GM19193 (cell line): ENCODE data around the gene GCN1.

Source experiments
- POLR2A ChIP-seq: IDR thresholded peaks from 4 replicates; pipeline ENCODE4 v1.6.1; 2011; ENCODE audit not compliant: insufficient read depth, insufficient read length; ENCODE audit errors: extremely low read depth

The GCN1 gene

DNA sequence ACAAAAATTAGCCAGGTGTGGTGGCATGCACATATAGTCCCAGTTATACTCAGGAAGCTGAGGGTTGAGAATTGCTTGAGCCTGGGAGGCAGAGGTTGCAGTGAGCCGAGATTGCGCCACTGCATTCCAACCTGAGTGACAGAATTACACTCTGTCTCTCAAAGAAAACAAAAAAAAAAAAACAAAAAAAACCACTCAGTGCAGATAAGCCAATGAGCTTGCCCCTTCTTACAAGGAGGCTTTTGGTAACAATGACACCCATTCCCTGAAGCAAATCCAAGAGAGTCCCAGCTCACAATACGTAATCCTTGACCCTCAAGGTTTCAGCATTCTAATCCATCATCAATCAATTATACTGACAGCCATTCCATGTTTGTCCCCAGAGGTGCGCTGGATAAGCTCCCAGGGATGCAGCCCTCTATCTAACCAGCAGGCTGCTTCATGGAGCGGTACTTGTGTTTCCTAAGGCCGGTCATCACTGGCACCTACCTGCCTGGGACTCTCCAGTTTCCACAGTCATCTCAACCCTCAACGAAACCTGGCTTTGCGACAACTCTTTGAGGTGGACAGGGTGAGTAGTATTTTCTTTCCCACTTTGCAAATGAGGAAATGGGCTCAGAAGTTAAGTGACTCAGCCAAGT lies 12.4 kb downstream of the GCN1 start:
- no peak for TF ChIP-seq POLR2A

DNA sequence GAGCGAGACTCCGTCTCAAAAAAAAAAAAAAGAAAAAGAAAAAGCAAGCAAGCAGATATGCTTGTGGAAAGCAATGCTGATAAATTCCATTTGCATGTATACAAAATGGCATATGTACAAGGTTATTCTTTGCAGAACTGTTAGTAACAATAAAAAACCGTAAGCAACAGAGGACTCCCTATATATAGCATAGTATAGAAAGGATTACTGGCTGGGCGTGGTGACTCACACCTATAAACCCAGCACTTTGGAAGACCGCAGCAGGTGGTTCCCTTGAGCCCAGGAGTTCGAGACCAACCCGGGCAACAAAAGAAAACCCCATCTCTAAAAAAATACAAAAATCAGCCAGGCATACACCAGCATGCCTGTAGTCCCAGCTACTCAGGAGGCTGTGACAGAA lies 13.5 kb downstream of the GCN1 start:
- no peak for TF ChIP-seq POLR2A

DNA sequence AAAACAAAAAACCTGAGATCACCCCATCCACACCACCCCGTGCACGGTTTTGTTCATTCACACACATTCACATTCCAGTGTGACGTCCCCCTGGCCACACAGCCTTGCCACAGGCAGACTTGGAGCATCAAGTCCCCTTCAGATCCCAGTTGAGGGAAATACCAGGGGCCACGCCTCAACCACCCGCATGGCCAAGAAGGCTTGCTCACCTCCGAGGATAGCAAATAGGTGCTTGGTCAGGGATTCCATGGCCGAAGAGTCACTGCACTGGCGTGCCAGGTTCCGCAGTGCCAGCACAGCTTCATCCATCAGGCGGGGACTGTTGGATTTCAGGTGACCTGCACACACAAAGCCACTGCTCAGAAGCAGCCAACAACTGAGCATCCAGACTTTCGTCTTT lies 19.0 kb downstream of the GCN1 start:
- TF ChIP-seq POLR2A, result no peak

DNA sequence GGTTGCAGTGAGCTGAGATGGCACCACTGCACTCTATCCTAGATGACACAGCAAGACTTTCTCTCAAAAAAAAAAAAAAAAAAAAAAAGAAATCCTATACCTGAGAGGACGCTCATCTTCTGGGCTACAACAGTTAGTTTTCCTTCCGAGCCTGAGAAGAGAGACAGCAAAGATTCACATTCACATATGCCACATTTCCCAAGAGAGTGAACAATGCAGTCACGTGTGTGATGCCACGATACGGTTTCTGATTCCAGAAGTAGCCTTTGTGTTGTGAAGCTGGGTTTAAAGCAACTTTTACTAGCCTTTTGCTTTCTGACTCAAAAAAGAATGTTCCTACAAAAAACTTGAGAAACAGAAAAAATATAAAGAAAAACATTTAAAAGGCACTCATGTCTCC lies 19.5 kb downstream of the GCN1 start:
- TF ChIP-seq POLR2A, result no peak

DNA sequence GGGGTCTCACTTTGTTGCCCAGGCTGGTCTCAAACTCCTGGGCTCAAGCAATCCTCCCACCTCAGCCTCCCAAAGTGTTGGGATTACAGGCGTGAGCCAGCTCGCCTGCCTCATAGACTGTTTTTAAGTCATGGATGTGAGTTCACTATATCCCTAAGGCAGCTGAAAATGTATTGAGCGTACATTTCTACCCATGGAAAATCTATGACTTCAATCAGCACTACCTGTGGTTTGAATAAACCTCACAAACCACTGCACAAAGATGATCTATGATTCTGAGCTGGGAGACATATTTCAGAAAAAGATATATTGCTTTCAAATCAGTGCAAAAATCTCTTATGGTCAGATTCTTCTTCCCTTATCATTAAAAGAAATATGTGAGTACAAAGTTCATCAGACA lies 22.5 kb downstream of the GCN1 start:
- no peak for TF ChIP-seq POLR2A

DNA sequence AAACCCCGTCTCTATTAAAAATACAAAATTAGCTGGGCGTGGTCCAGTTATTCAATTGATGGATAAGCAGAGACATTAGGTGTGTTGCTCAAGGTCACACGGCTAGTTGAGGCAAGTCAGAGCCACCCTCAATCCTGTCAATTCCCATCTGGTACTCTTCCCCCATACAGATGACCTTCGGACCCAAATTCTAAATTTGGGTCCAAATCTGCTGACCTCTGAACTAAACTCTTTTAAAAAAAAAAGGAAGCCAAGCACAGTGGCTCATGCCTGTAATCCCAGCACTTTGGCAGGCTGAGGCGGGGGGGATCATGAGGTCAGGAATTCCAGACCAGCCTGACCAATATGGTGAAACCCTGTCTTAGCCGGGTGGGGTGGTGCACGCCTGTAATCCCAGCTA lies 23.9 kb downstream of the GCN1 start:
- TF ChIP-seq POLR2A, result no peak

DNA sequence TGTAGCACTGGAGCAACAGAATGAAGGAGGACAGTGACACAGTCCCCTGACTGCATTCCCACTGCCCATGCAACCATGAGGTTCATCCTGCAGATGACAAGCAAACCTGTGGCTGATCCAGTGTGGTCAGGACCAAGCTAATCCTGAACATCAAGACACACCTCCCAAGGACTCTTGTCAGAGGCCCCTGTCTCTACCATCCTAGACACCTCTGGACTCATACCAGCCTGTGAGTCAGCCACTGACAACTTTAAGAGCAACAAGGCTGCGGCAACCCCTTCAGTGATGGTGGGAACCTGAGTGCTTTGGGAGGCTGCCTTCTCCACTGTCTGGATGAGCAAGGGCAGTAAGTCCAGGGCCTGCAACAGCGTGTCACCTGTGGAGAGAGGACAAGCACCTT lies 24.6 kb downstream of the GCN1 start:
- no peak for TF ChIP-seq POLR2A

DNA sequence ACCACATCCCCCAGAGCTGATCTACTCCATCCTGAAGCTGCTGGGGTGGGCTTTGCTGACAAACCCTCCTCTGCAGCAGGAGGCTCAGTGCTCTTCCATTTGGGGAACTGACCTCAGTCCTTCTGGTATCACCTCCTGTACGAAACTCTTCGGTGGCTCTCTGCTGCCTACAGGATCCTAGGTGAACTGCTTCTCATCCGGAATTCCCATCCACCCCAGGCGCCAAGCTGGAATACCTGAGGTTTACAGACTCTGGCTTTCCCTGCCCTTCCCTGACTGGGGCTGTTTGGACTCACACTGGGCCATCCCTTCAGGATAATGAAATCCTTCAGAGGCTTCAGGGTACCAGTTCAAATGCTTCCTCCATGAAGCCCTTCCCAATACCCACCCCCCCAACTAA lies 26.2 kb downstream of the GCN1 start:
- TF ChIP-seq POLR2A, result no peak

DNA sequence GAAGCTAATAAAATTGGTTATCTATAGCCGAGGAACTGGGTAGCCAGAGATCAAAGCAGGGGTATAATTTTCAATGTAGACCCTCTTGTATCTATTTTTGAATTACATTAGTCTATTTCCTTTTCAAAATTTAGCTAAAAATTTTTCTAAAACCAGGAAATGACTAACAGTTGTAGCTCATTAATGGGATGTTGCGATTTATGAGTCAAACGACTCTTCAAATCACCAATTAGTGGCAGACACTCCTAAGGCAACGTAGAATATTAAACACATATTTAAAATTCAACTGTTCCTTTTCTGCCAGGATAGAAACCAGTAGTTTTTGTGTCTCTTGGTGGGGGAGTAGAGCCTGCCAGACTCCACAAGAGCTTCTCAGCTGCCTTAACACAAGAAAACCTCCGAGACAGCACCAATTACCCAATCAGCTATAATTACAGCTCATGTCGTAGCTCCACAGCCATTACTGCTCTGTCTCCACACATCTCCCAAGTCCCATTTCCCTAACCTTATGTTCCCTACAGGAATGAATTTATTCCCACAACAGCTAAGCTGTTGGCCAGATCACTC lies 26.9 kb downstream of the GCN1 start:
- TF ChIP-seq POLR2A, result no peak

DNA sequence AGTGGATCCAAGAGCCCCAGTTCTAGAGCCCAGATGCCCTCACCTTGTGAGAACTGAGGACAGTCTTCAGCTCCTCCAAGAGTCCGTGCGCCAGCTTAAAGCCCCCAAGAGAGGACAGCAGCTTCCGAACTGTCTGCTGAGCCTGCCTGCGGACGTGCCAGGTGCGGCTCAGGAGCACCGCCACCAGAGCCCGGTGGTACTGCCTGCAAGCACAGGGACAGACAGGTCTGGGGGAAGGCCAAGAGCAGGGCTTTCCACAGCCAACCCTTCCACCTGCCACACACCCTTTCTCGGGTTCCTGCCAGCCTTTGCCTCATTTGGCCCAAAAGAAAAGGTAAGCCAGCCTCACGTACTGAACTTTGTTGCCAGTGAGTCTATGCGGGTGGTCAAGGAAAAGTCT lies 30.2 kb downstream of the GCN1 start:
- no peak for TF ChIP-seq POLR2A

DNA sequence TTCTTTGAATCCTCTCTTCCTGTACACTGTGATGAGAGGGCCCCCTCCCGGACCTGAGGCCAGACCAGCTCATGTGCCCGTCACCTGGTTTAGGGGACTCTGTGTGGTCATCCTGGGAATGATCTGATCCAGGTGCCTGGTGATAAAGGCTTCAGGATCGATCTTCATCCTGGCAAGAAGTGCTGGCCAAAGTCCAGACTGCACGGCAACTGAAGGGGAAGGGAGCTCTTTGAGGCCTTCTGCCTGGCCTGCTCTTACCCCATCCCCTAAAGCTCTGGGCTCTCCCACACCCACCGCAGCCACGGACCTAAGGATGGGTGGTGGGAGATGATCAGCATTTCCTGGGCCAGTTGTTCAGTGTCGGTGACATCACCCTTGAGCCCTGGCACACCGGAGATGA lies 31.8 kb downstream of the GCN1 start:
- no peak for TF ChIP-seq POLR2A

DNA sequence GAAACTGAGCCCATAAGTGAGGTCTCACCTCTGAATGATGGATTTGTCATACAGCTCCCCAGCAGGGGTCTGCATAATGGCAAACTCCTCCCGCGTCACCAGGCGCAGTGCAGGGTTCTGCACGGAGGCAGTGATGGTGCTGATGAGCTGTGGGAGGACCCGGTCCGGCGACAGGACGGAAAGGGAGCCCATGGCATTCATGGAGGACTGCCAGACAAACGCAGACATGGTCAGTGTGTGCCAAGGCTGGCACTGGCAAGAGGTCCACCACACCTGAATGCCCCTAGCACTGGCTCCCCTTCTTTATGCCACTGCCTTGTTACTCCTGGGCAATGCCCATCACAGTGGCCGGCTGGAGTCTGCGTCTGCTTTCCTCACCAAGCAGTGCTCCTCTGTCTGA lies 32.7 kb downstream of the GCN1 start:
- no peak for TF ChIP-seq POLR2A

DNA sequence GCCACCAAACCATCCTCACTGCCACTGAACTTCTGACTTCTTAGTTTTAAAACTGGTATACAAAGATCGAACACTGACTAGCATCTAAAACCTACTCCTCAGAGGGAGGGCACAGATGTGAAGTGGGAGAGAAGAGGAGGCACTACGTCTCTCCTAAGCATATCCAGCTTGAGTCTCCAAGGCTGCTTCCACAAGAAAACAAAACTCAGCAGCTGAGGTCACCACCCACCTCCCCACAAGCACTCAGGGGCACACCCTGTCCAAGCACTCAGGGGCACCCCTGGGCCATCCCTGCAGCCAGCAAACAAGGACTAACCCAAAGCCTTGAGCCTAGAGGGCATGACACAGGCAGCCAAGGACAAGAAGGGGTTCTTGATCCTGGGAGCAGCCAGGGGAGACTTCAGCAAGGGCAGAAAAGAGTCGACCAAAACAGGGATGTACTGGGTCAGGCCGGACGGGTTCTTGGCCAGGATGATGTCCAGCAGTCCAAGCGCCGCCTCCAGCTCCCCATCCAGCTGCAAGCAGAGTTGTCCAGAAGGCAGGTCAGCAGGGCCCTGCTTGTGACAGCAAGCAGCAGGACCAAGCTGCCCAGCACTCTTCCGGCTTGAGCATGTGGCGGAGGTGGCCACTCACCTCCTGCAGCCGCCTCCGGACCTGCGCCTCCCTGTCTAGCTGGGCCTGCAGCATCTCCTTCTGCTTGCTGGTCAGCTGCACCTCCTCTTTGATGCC lies 34.8 kb downstream of the GCN1 start:
- TF ChIP-seq POLR2A, result no peak

DNA sequence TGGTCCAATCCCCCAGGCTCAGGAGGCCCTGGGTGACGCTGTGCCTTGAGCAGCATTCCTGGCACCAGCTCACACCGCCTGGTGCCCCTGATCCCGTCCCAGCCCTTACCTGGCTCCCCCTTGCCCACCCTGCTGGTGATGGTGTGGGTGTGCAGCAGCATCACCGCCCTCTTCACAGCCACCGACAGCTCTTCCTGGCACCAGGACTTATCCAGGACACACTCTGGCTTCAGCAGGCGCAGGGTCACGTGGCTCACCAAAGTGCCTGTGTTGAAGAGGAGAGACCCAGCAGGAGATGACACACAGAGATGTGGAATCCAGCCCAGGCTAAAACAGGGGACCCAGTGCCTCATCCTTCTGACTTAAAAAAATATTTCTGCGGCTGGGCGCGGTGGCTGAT lies 36.2 kb downstream of the GCN1 start:
- no peak for TF ChIP-seq POLR2A

DNA sequence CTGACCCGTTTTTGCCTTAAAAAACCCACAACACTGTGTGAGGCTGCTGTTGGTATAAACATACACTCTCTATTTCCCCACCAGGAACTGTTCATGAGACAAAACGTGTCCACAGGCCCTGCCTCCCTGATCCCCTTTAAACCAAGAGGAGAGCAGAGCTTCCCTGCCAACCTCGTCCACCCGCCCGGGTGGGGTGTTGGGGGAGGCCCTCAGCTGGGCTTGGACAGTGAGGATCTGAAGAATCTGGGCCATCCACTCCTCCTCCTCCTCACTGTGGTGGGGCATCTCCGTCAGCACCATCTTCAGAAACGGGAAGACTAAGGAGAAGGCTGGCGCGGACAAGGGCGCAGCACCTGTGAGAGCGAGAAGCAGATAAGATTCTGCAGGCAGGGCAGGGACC lies 36.8 kb downstream of the GCN1 start:
- TF ChIP-seq POLR2A, result no peak
